ENCODE measurements around the gene LGR4.
"Not testable (repeated sequence)": the region's sequence is repeated elsewhere in the genome, so short reads cannot be mapped to it uniquely, and the experiment has no call there.

LGR4 gene

DNA sequence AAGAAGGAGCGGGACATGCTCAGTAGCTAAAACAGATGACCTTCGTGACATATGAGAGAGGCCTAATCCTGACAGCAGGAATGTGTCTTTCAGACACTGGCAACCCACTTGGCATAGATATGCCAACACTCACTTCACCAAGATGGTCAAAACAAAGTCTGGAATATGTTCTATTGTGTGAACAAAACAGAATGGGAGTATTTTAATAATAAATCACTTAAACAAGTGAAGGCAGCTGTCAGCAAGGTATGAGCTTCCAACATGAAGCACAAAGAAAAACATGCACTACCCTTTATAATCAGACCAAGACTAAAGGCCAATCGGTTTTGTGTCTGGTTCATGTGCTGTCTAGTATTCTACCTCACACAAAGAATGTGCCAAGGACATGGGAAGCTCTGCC is 132.6 kb downstream of the LGR4 start:
- Histone ChIP-seq H3K27me3 (ENCODE audit: control insufficient read depth in 1 of 2, insufficient read depth in 1 of 2, low read length in 2 of 2) (no peaks in the 10 kb centered on the region), H2BK15ac (ENCODE audit: low read depth, poor library complexity, severe bottlenecking) (no peak overlapping the region), H4K8ac (ENCODE audit: low read length) (no peak overlapping the region), H3K79me1 (replicated peaks; ENCODE audit: low read length, poor library complexity, severe bottlenecking) (no peaks in the 10 kb centered on the region), H3K4me1 (ENCODE audit: control insufficient read depth, insufficient read depth, low read depth, low read length) (no peaks in the 10 kb centered on the region), H3K9ac (ENCODE audit: low read length) (no peak overlapping the region), H3K18ac (ENCODE audit: low read depth in 1 of 2, low read length in 2 of 2) (no peak overlapping the region), H3K4me2 (ENCODE audit: low read length, poor library complexity, severe bottlenecking) (no peak overlapping the region), H3K9me3 (ENCODE audit: control insufficient read depth, low read length) (no peaks in the 10 kb centered on the region), H2AFZ (ENCODE audit: low read depth, low read length) (no peak overlapping the region), H2BK5ac (ENCODE audit: low read depth, low read length, poor library complexity, severe bottlenecking) (no peak overlapping the region), H3K36me3 (ENCODE audit: control insufficient read depth in 1 of 2, insufficient read depth in 2 of 2, low read depth in 1 of 2, low read length in 2 of 2) (peaks cover 0 to 5% of the 10 kb centered on the region in 2 experiments), H4K91ac (ENCODE audit: low read length) (no peak overlapping the region), H2AK5ac (ENCODE audit: low read length, severe bottlenecking) (no peak overlapping the region), H2BK12ac (ENCODE audit: low read length in 2 of 2) (no peak overlapping the region), H3K23ac (ENCODE audit: low read length in 2 of 2) (no peak overlapping the region), H3K4ac (ENCODE audit: low read depth in 1 of 2, low read length in 2 of 2) (no peak overlapping the region), H3K27ac (ENCODE audit: low read length, poor library complexity, severe bottlenecking) (no peak overlapping the region), H3K14ac (ENCODE audit: low read length in 2 of 2) (no peak overlapping the region), H2BK120ac (ENCODE audit: low read depth, low read length) (no peak overlapping the region), H3K4me3 (ENCODE audit: insufficient read depth in 1 of 2, low read depth in 1 of 2, low read length in 2 of 2) (no peak overlapping the region)
- WGBS = 98% methylated on average over 3 of the region's 3 CpGs
- no peak for DNase-seq

DNA sequence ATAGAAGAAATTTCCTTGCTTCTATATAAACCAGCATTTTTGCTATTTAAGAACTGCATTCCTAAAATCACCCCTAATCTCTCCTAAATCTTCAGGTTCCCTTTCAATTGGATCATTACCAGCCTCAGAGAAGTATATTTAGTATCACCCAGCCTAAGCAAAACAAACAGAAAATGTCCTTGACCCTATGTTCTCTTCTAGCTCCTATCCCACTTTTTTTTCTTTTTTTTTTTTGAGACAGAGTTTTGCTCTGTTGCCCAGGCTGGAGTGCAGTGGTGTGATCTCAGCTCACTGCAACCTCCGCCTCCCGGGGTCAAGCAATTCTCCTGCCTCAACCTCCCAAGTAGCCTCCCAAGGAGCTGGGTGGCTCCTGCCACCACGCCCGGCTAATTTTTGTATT is 137.8 kb downstream of the LGR4 start:
- H2AK5ac ChIP-seq (ENCODE audit: low read length, severe bottlenecking); H4K8ac ChIP-seq (ENCODE audit: low read length); H3K23ac ChIP-seq (ENCODE audit: low read length in 2 of 2); DNase-seq; H2BK5ac ChIP-seq (ENCODE audit: low read depth, low read length, poor library complexity, severe bottlenecking); H3K9me3 ChIP-seq (ENCODE audit: control insufficient read depth, low read length); H3K4me3 ChIP-seq (ENCODE audit: insufficient read depth in 1 of 2, low read depth in 1 of 2, low read length in 2 of 2); H3K4me1 ChIP-seq (ENCODE audit: control insufficient read depth, insufficient read depth, low read depth, low read length); H3K27me3 ChIP-seq (ENCODE audit: control insufficient read depth in 1 of 2, insufficient read depth in 1 of 2, low read length in 2 of 2); H3K36me3 ChIP-seq (ENCODE audit: control insufficient read depth in 1 of 2, insufficient read depth in 2 of 2, low read depth in 1 of 2, low read length in 2 of 2); H3K4ac ChIP-seq (ENCODE audit: low read depth in 1 of 2, low read length in 2 of 2); H3K27ac ChIP-seq (ENCODE audit: low read length, poor library complexity, severe bottlenecking); H3K9ac ChIP-seq (ENCODE audit: low read length); H3K79me1 ChIP-seq (replicated peaks; ENCODE audit: low read length, poor library complexity, severe bottlenecking); H2BK120ac ChIP-seq (ENCODE audit: low read depth, low read length); H3K18ac ChIP-seq (ENCODE audit: low read depth in 1 of 2, low read length in 2 of 2); H2BK12ac ChIP-seq (ENCODE audit: low read length in 2 of 2); H3K4me2 ChIP-seq (ENCODE audit: low read length, poor library complexity, severe bottlenecking); H3K14ac ChIP-seq (ENCODE audit: low read length in 2 of 2); H4K91ac ChIP-seq (ENCODE audit: low read length); H2AFZ ChIP-seq (ENCODE audit: low read depth, low read length); H2BK15ac ChIP-seq (ENCODE audit: low read depth, poor library complexity, severe bottlenecking): not testable (repeated sequence)
- WGBS = 93% methylated on average over 4 of the region's 4 CpGs

GRCh38 chr11:27331981-27332380 is 140.6 kb downstream of the LGR4 start:
- H2BK12ac ChIP-seq (ENCODE audit: low read length in 2 of 2) = no peak overlapping the region

GRCh38 chr11:27330633-27331270 is 141.8 kb downstream of the LGR4 start:
- Histone ChIP-seq H3K36me3 (ENCODE audit: control insufficient read depth in 1 of 2, insufficient read depth in 2 of 2, low read depth in 1 of 2, low read length in 2 of 2) (no peaks in the 10 kb centered on the region), H3K18ac (ENCODE audit: low read depth in 1 of 2, low read length in 2 of 2) (no peak overlapping the region), H3K27ac (ENCODE audit: low read length, poor library complexity, severe bottlenecking) (no peak overlapping the region), H3K9ac (ENCODE audit: low read length) (no peak overlapping the region), H2BK15ac (ENCODE audit: low read depth, poor library complexity, severe bottlenecking) (no peak overlapping the region), H3K23ac (ENCODE audit: low read length in 2 of 2) (no peak overlapping the region), H4K8ac (ENCODE audit: low read length) (no peak overlapping the region), H2AK5ac (ENCODE audit: low read length, severe bottlenecking) (peak overlapping the region; percentile 73), H2AFZ (ENCODE audit: low read depth, low read length) (no peak overlapping the region), H3K4me2 (ENCODE audit: low read length, poor library complexity, severe bottlenecking) (no peak overlapping the region), H3K4me3 (ENCODE audit: insufficient read depth in 1 of 2, low read depth in 1 of 2, low read length in 2 of 2) (no peak overlapping the region), H2BK12ac (ENCODE audit: low read length in 2 of 2) (no peak overlapping the region), H4K91ac (ENCODE audit: low read length) (no peak overlapping the region), H3K9me3 (ENCODE audit: control insufficient read depth, low read length) (no peaks in the 10 kb centered on the region), H2BK5ac (ENCODE audit: low read depth, low read length, poor library complexity, severe bottlenecking) (no peak overlapping the region), H3K4ac (ENCODE audit: low read depth in 1 of 2, low read length in 2 of 2) (no peak overlapping the region), H3K4me1 (ENCODE audit: control insufficient read depth, insufficient read depth, low read depth, low read length) (no peaks in the 10 kb centered on the region), H3K79me1 (replicated peaks; ENCODE audit: low read length, poor library complexity, severe bottlenecking) (no peaks in the 10 kb centered on the region), H2BK120ac (ENCODE audit: low read depth, low read length) (no peak overlapping the region), H3K27me3 (ENCODE audit: control insufficient read depth in 1 of 2, insufficient read depth in 1 of 2, low read length in 2 of 2) (no peaks in the 10 kb centered on the region), H3K14ac (ENCODE audit: low read length in 2 of 2) (no peak overlapping the region)
- DNase-seq = no peak
- WGBS = 100% methylated on average over 1 of the region's 1 CpG

More at GRCh38 chr11:27331981-27332380, 140.6 kb downstream of the LGR4 start:
- no peak overlapping the region for H3K4ac ChIP-seq (ENCODE audit: low read depth in 1 of 2, low read length in 2 of 2)
- H2BK15ac ChIP-seq (ENCODE audit: low read depth, poor library complexity, severe bottlenecking) = no peak overlapping the region
- H3K4me2 ChIP-seq (ENCODE audit: low read length, poor library complexity, severe bottlenecking) = peak overlapping the region; percentile 34
- 0% methylated on average over 2 of the region's 2 CpGs for WGBS
- no peak overlapping the region for H2BK120ac ChIP-seq (ENCODE audit: low read depth, low read length)
- H2BK5ac ChIP-seq (ENCODE audit: low read depth, low read length, poor library complexity, severe bottlenecking) = no peak overlapping the region
- DNase-seq = peak; percentile 55
- H4K8ac ChIP-seq (ENCODE audit: low read length) = no peak overlapping the region
- H3K18ac ChIP-seq (ENCODE audit: low read depth in 1 of 2, low read length in 2 of 2) = no peak overlapping the region
- no peak overlapping the region for H3K4me3 ChIP-seq (ENCODE audit: insufficient read depth in 1 of 2, low read depth in 1 of 2, low read length in 2 of 2)
- no peak overlapping the region for H2AFZ ChIP-seq (ENCODE audit: low read depth, low read length)
- no peaks in the 10 kb centered on the region for H3K9me3 ChIP-seq (ENCODE audit: control insufficient read depth, low read length)
- no peak overlapping the region for H4K91ac ChIP-seq (ENCODE audit: low read length)
- no peaks in the 10 kb centered on the region for H3K36me3 ChIP-seq (ENCODE audit: control insufficient read depth in 1 of 2, insufficient read depth in 2 of 2, low read depth in 1 of 2, low read length in 2 of 2)
- no peak overlapping the region for H2AK5ac ChIP-seq (ENCODE audit: low read length, severe bottlenecking)
- H3K9ac ChIP-seq (ENCODE audit: low read length) = no peak overlapping the region
- H3K23ac ChIP-seq (ENCODE audit: low read length in 2 of 2) = no peak overlapping the region
- no peaks in the 10 kb centered on the region for H3K79me1 ChIP-seq (replicated peaks; ENCODE audit: low read length, poor library complexity, severe bottlenecking)
- no peak overlapping the region for H3K14ac ChIP-seq (ENCODE audit: low read length in 2 of 2)
- no peaks in the 10 kb centered on the region for H3K27me3 ChIP-seq (ENCODE audit: control insufficient read depth in 1 of 2, insufficient read depth in 1 of 2, low read length in 2 of 2)
- H3K27ac ChIP-seq (ENCODE audit: low read length, poor library complexity, severe bottlenecking) = peak overlapping the region; percentile 81
- H3K4me1 ChIP-seq (ENCODE audit: control insufficient read depth, insufficient read depth, low read depth, low read length) = no peaks in the 10 kb centered on the region
